ENCODE data around the gene KCNA5. TPM values are rescaled to one million over a fixed set of nuclear protein-coding genes. Genes with fewer than 3 reads are reported as not detected.

KCNA5 gene
- total and polyA plus RNA-seq, 2 of the 13 experiments (the other 11 are each of a cell fraction or from before 2014, with no cell fraction given), result not detected

GRCh38 chr12:5066251-5066650, 22.6 kb downstream of the KCNA5 start (continued):
- TF ChIP-seq RARG (CRISPR knock-in tag; IDR thresholded peaks at IDR 0.05; ENCODE audit: low read depth) (no peak), GPN1 (CRISPR knock-in tag; IDR thresholded peaks at IDR 0.05; ENCODE audit: borderline replicate concordance) (no peak), SP5 (CRISPR knock-in tag; IDR thresholded peaks at IDR 0.05; ENCODE audit: borderline replicate concordance, low read depth) (no peak), CENPBD1 (CRISPR knock-in tag; IDR thresholded peaks at IDR 0.05; ENCODE audit: borderline replicate concordance, low read depth) (no peak), SALL2 (CRISPR knock-in tag; IDR thresholded peaks at IDR 0.05) (no peak)

- H3K36me3 ChIP-seq (replicated peaks in 1 of 2; ENCODE audit: control insufficient read depth in 1 of 2, insufficient read depth in 2 of 2, low read length in 2 of 2), result no peaks in the 10 kb centered on the region
- in situ Hi-C loops (cut with HindIII; ENCODE audit: extremely low pct_ligation_motif_present, low pct_unique_long_range_greater_than_20kb) (no loop called here), intact Hi-C loops (cut with micrococcal nuclease; ENCODE audit: unreplicated experiment) (no loop called here)
- ChIA-PET POLR2A (no interaction called here), CTCF (ENCODE audit: low intra/inter-chr PET ratio, low total read pairs) (no interaction called here)
- no peaks in the 10 kb centered on the region for H4K20me1 ChIP-seq (ENCODE audit: insufficient read depth, low read length)
- H3K4me3 ChIP-seq (replicated peaks in 1 of 3; ENCODE audit: insufficient read depth in 1 of 3, low read depth in 2 of 3, low read length in 3 of 3), result no peak overlapping the region
- peaks cover 1 to 3% of the 10 kb centered on the region in 2 experiments; a peak in 1 of 5 replicates for H3K27me3 ChIP-seq (ENCODE audit: control insufficient read depth in 1 of 2, insufficient read depth in 2 of 2, low read length in 2 of 2)
- BruUV-seq (replicated peaks), result no TSS peak
- no peak overlapping the region for H3K27ac ChIP-seq (ENCODE audit: extremely low read length, insufficient read depth, low read length)
- WGBS (ENCODE audit: low lambda C conversion rate), result 0% methylated on average over 2 of the region's 2 CpGs
- FAIRE-seq (no peak), ATAC-seq (no peak), DNase-seq (ENCODE audit: low spot score) (no peak)
- H3K4me1 ChIP-seq (ENCODE audit: insufficient read depth, low read length), result no peaks in the 10 kb centered on the region
- no peaks in the 10 kb centered on the region for H3K9me3 ChIP-seq (ENCODE audit: low read length)
- TF ChIP-seq, protein P1, sequence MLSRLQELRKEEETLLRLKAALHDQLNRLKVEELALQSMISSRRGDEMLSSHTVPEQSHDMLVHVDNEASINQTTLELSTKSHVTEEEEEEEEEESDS (CRISPR knock-in tag; IDR thresholded peaks at IDR 0.05; ENCODE audit: borderline replicate concordance), result no peak
- TF ChIP-seq THAP11 (CRISPR knock-in tag; IDR thresholded peaks at IDR 0.05) (no peak), PAF1 (CRISPR knock-in tag; IDR thresholded peaks at IDR 0.05) (no peak), XRCC5 (optimal IDR thresholded peaks at IDR 0.05; ENCODE audit: low read length) (no peak), ZNF446 (CRISPR knock-in tag; IDR thresholded peaks at IDR 0.05) (no peak), ZFP36L2 (CRISPR knock-in tag; IDR thresholded peaks at IDR 0.05) (no peak), SNAPC2 (CRISPR knock-in tag; IDR thresholded peaks at IDR 0.05) (no peak), SMAD1 (CRISPR knock-in tag; IDR thresholded peaks at IDR 0.05; ENCODE audit: borderline replicate concordance, low read depth) (no peak)
- H3K4me2 ChIP-seq (ENCODE audit: low read depth, low read length), result no peak overlapping the region
- no peaks in the 10 kb centered on the region for H3K79me2 ChIP-seq (ENCODE audit: insufficient read depth, low read length)
- no peak overlapping the region for H2AFZ ChIP-seq (ENCODE audit: low read length)
- no peak overlapping the region for H3K9ac ChIP-seq (ENCODE audit: insufficient read depth, low read depth, low read length)
Measured at GRCh38 chr12:5068126-5068525, 24.4 kb downstream of the KCNA5 start.

Measured in HepG2 (cell line).